ENCODE results near the gene ZNF202.

Gene ZNF202

DNA sequence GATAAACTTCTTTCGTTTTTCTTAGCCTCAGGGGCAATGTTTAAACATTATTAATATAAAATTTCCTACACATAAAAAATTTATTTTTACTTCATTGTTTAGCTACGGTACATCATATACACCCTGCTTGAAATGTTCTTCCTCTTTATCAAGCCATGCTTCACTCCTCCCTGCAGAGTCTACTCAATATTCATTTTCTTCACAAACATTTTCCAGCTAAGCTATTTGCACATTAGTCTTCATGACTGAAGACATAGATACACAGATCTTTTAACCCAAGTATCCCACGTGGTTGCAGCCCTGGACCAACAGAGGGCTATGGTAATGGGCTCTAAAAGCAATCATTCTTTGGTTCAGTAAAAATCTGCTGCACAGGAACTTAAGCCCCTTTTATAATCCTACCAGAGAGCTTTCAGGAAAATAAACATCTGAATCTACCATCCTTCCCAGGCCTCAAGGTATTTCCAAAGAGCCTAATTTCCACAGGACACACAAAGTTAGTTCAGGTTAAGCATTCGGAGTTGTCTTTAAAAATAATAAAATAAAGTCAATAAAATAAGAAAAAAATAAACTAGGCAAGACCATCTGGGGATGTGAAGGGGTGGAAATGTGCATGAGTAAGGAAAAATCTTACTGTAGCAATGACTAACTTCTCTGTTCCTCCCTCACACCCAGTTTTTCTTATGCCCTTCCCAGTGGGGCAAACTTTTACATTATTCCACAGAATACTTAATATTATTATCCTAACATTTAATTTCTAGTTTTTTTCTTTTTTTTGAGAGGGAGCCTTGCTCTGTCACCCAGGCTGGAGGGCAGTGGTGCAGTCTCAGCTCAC is 34.5 kb upstream of the ZNF202 start:
- H3K4me3 ChIP-seq (ENCODE audit: low read length, poor library complexity, severe bottlenecking): no peak overlapping the region
- no peaks in the 10 kb centered on the region for H3K79me2 ChIP-seq (ENCODE audit: insufficient read depth, low read length)
- H2AFZ ChIP-seq (ENCODE audit: low read length): no peak overlapping the region
- no peak overlapping the region for H3K4me2 ChIP-seq (ENCODE audit: low read depth, low read length, poor library complexity, severe bottlenecking)
- H3K9me3 ChIP-seq (ENCODE audit: insufficient read depth, low read depth, low read length): no peaks in the 10 kb centered on the region
- no peaks in the 10 kb centered on the region for H3K36me3 ChIP-seq (ENCODE audit: insufficient read depth, low read length)
- H3K9ac ChIP-seq (ENCODE audit: low read depth, low read length, poor library complexity, severe bottlenecking): no peak overlapping the region
- H3K4me1 ChIP-seq (ENCODE audit: insufficient read depth, low read length, poor library complexity, severe bottlenecking): no peaks in the 10 kb centered on the region
- H3F3A ChIP-seq (ENCODE audit: low read depth): no peaks in the 10 kb centered on the region
- H3K9me2 ChIP-seq (replicated peaks; ENCODE audit: low read depth, low read length): no peaks in the 10 kb centered on the region
- H4K20me1 ChIP-seq (ENCODE audit: insufficient read depth, low read length, poor library complexity, severe bottlenecking): no peaks in the 10 kb centered on the region
- no peaks in the 10 kb centered on the region for H3K27me3 ChIP-seq (ENCODE audit: insufficient read depth, low read length, poor library complexity, severe bottlenecking)
- no peak for TF ChIP-seq EZH2phosphoT487 (IDR thresholded peaks at IDR 0.05; ENCODE audit: borderline replicate concordance)
- TF ChIP-seq, protein P1, sequence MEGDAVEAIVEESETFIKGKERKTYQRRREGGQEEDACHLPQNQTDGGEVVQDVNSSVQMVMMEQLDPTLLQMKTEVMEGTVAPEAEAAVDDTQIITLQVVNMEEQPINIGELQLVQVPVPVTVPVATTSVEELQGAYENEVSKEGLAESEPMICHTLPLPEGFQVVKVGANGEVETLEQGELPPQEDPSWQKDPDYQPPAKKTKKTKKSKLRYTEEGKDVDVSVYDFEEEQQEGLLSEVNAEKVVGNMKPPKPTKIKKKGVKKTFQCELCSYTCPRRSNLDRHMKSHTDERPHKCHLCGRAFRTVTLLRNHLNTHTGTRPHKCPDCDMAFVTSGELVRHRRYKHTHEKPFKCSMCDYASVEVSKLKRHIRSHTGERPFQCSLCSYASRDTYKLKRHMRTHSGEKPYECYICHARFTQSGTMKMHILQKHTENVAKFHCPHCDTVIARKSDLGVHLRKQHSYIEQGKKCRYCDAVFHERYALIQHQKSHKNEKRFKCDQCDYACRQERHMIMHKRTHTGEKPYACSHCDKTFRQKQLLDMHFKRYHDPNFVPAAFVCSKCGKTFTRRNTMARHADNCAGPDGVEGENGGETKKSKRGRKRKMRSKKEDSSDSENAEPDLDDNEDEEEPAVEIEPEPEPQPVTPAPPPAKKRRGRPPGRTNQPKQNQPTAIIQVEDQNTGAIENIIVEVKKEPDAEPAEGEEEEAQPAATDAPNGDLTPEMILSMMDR (conservative IDR thresholded peaks at IDR 0.05; ENCODE audit: low read length): no peak

DNA sequence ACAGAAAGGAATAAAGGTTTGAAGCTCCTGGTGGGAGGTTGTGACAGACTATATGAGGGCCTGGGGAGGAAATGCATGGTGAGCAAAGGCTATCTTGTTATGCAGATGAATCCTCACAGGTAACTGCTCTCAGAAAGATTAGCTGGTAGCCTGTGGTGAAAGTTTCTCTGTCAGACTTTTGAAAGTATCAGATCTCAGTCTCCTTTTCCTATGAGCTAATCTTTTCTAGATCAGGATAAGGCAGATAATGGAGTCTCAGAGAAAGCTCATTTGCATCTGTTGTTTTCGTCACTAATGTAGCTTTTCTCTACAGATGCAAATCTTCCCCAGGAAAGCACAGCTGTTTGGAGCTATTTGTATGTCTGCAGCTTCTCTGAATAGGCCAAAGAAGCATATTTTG is 33.8 kb upstream of the ZNF202 start:
- Histone ChIP-seq H3K36me3 (ENCODE audit: insufficient read depth, low read length) (no peaks in the 10 kb centered on the region), H4K20me1 (ENCODE audit: insufficient read depth, low read length, poor library complexity, severe bottlenecking) (no peaks in the 10 kb centered on the region), H3F3A (ENCODE audit: low read depth) (no peaks in the 10 kb centered on the region), H3K9me3 (ENCODE audit: insufficient read depth, low read depth, low read length) (no peaks in the 10 kb centered on the region), H3K27me3 (ENCODE audit: insufficient read depth, low read length, poor library complexity, severe bottlenecking) (no peaks in the 10 kb centered on the region), H3K79me2 (ENCODE audit: insufficient read depth, low read length) (no peaks in the 10 kb centered on the region), H3K4me2 (ENCODE audit: low read depth, low read length, poor library complexity, severe bottlenecking) (no peak overlapping the region), H3K9ac (ENCODE audit: low read depth, low read length, poor library complexity, severe bottlenecking) (no peak overlapping the region), H3K4me3 (ENCODE audit: low read length, poor library complexity, severe bottlenecking) (no peak overlapping the region), H3K4me1 (ENCODE audit: insufficient read depth, low read length, poor library complexity, severe bottlenecking) (no peaks in the 10 kb centered on the region), H3K9me2 (replicated peaks; ENCODE audit: low read depth, low read length) (no peaks in the 10 kb centered on the region), H2AFZ (ENCODE audit: low read length) (no peak overlapping the region)
- TF ChIP-seq EZH2phosphoT487 (IDR thresholded peaks at IDR 0.05; ENCODE audit: borderline replicate concordance): no peak
- TF ChIP-seq, protein P1 (conservative IDR thresholded peaks at IDR 0.05; ENCODE audit: low read length): no peak

DNA sequence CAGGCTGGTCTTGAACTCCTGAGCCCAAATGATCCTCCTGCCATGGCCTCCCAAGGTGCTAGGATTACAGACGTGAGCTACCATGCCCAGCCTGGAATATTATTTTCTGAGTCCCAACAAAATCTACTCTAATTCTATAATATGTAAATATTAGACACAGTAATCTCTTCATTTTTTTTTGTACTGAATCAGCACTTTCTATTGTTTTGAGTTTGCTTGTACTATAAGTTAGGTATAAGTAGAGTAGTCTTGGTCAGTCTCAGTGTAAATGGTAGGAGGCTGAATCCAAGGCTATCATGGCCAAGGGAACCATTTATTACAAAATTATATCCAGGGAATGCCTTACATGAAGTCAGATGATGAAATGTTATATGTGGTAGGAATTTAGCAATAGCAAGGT is 32.5 kb upstream of the ZNF202 start:
- Histone ChIP-seq H2AFZ (ENCODE audit: low read length) (no peak overlapping the region), H3K4me3 (ENCODE audit: low read length, poor library complexity, severe bottlenecking) (no peak overlapping the region), H3K36me3 (ENCODE audit: insufficient read depth, low read length) (no peaks in the 10 kb centered on the region), H3K4me2 (ENCODE audit: low read depth, low read length, poor library complexity, severe bottlenecking) (no peak overlapping the region), H3F3A (ENCODE audit: low read depth) (no peaks in the 10 kb centered on the region), H3K27me3 (ENCODE audit: insufficient read depth, low read length, poor library complexity, severe bottlenecking) (no peaks in the 10 kb centered on the region), H4K20me1 (ENCODE audit: insufficient read depth, low read length, poor library complexity, severe bottlenecking) (no peaks in the 10 kb centered on the region), H3K79me2 (ENCODE audit: insufficient read depth, low read length) (no peaks in the 10 kb centered on the region), H3K4me1 (ENCODE audit: insufficient read depth, low read length, poor library complexity, severe bottlenecking) (no peaks in the 10 kb centered on the region), H3K9me2 (replicated peaks; ENCODE audit: low read depth, low read length) (no peaks in the 10 kb centered on the region), H3K9ac (ENCODE audit: low read depth, low read length, poor library complexity, severe bottlenecking) (no peak overlapping the region), H3K9me3 (ENCODE audit: insufficient read depth, low read depth, low read length) (no peaks in the 10 kb centered on the region)
- TF ChIP-seq EZH2phosphoT487 (IDR thresholded peaks at IDR 0.05; ENCODE audit: borderline replicate concordance): no peak
- TF ChIP-seq, protein P1 (conservative IDR thresholded peaks at IDR 0.05; ENCODE audit: low read length): no peak
